GM08714 (cell line): ENCODE results near the gene PCED1B.
"Not testable (repeated sequence)": the region's sequence is repeated elsewhere in the genome, so short reads cannot be mapped to it uniquely, and the experiment has no call there.

Experiments used
- H3K4me3 ChIP-seq: fragments of 200-500 bp; sonication (Bioruptor generic); 2 replicates; pipeline ENCODE4 v1.5.1; 2014; ENCODE audit warnings: mild to moderate bottlenecking, low read length, inconsistent platforms
- ZNF274 ChIP-seq: IDR thresholded peaks from 2 replicates; pipeline ENCODE4 v1.6.1; 2012; ENCODE audit warnings: mild to moderate bottlenecking, low read depth, low read length

PCED1B gene

GRCh38 chr12:47110718-47111391 lies 31.4 kb downstream of the PCED1B start:
- no peak for TF ChIP-seq ZNF274
- no peak overlapping the region for H3K4me3 ChIP-seq

- no peak for TF ChIP-seq ZNF274
- no peak overlapping the region for H3K4me3 ChIP-seq
Measured at GRCh38 chr12:47111392-47111778, 32.0 kb downstream of the PCED1B start.

- no peak overlapping the region for H3K4me3 ChIP-seq
- TF ChIP-seq ZNF274: no peak
Measured at GRCh38 chr12:47111854-47112253, 32.4 kb downstream of the PCED1B start.

- TF ChIP-seq ZNF274: no peak
- H3K4me3 ChIP-seq: no peak overlapping the region
Measured at GRCh38 chr12:47112679-47113078, 33.3 kb downstream of the PCED1B start.

- TF ChIP-seq ZNF274: no peak
- H3K4me3 ChIP-seq: no peak overlapping the region
Measured at GRCh38 chr12:47114481-47114892, 35.1 kb downstream of the PCED1B start.

GRCh38 chr12:47117305-47117704 lies 37.9 kb downstream of the PCED1B start:
- H3K4me3 ChIP-seq: not testable (repeated sequence)

GRCh38 chr12:47120736-47121135 lies 41.3 kb downstream of the PCED1B start:
- TF ChIP-seq ZNF274: no peak
- no peak overlapping the region for H3K4me3 ChIP-seq

- H3K4me3 ChIP-seq: no peak overlapping the region
- TF ChIP-seq ZNF274: no peak
Measured at GRCh38 chr12:47121146-47121545, 41.7 kb downstream of the PCED1B start.

- H3K4me3 ChIP-seq: no peak overlapping the region
- TF ChIP-seq ZNF274: no peak
Measured at GRCh38 chr12:47122602-47123001, 43.2 kb downstream of the PCED1B start.

- H3K4me3 ChIP-seq: no peak overlapping the region
- no peak for TF ChIP-seq ZNF274
Measured at GRCh38 chr12:47123730-47124129, 44.3 kb downstream of the PCED1B start.

- no peak for TF ChIP-seq ZNF274
- H3K4me3 ChIP-seq: no peak overlapping the region
Measured at GRCh38 chr12:47124451-47124850, 45.0 kb downstream of the PCED1B start.

GRCh38 chr12:47126246-47126645 lies 46.8 kb downstream of the PCED1B start:
- no peak for TF ChIP-seq ZNF274
- no peak overlapping the region for H3K4me3 ChIP-seq

- TF ChIP-seq ZNF274: no peak
- H3K4me3 ChIP-seq: no peak overlapping the region
Measured at GRCh38 chr12:47131011-47131410, 51.6 kb downstream of the PCED1B start.

- TF ChIP-seq ZNF274: no peak
- no peak overlapping the region for H3K4me3 ChIP-seq
Measured at GRCh38 chr12:47134005-47134404, 54.6 kb downstream of the PCED1B start.

- TF ChIP-seq ZNF274: no peak
- no peak overlapping the region for H3K4me3 ChIP-seq
Measured at GRCh38 chr12:47135578-47135977, 56.2 kb downstream of the PCED1B start.

GRCh38 chr12:47139000-47139681 lies 59.7 kb downstream of the PCED1B start:
- TF ChIP-seq ZNF274: no peak
- H3K4me3 ChIP-seq: no peak overlapping the region

GRCh38 chr12:47141459-47141858 lies 62.0 kb downstream of the PCED1B start:
- H3K4me3 ChIP-seq: no peak overlapping the region
- TF ChIP-seq ZNF274: no peak
